Cerebellar cortex (tissue), 1 donor: ENCODE results near the gene KAT6B.

Experiments used
- DNase-seq: peaks from one replicate; pipeline ENCODE4 v3.0.0-alpha.2; 2015; ENCODE audit warnings: low spot score

KAT6B gene

DNA sequence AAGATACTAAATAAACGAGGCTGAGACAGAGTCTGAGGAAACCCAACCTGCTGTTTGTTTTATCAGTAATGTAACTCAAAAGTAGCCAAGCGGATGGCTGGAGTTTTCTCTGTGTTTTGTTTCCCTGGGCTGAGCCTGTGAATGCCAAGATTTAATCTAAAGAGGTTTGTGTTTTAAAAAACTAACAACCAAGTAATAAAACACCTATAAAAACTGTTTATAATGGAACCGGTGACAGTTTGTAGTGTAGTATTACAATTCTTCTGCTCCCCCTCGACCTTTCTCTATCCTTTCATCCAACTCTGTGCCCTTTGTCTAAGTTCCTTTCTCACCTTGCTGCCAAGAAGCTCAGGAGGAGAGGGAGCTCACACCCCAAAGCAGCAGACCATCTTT is 2.6 kb upstream of the KAT6B start:
- DNase-seq, result no peak

DNA sequence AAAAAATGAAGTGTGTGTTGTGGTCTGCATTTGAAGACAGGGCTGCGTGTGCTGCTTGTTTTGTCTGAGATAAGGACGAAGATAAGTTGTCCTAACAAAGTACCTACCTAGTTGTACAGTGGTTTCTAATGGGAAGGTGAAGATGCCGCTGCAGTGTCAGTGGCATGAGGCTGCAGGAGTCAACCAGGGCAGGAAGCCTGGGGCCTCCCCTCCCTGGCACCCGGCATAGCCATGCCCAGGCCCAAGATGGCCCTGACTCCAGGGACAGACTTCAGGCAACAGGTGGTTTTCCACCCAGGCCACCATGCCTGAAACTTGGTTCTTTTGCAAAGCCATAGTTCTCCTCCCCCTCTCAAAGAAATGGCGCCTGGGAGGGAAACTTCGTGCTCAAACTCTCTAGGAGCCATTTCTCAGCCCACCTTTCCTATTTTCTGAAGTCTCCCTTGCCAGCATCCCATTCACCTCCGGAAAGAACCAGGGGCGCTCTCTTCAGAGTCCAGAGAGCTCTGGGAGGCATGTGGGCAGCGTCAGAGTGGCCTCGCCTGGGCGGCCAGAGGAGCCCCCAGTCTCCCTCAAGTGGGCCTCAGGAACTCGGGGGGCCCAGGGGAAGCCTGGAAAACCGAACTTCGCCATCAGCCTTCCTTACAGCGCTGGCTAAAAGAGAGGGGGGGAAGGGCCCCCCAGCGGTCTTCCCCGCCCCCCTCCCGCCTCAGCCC is 2.1 kb upstream of the KAT6B start:
- DNase-seq, result no peak

DNA sequence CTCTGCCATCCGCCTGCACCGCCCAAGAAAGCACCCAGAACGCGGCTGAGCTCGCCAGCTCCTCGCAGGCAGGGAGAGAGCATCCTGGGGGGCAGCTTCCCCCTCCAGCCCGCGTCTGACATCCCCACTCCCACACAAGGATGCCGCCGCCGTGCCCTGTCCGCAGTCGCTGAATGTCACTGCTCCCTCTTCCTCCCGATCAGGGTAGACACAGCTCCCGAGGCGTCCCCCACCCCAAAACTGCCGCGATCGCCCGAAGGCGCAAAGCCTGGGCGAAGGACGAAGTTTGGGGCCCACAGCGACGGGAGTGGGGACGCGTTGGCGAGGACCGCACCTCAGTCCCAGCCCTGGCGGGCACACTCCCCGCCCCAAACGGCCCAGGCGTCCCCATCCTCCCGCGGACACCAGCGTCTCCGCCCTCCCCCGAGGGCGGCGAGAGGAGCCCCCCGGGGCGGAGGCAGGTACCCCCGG is 1.5 kb upstream of the KAT6B start:
- no peak for DNase-seq

DNA sequence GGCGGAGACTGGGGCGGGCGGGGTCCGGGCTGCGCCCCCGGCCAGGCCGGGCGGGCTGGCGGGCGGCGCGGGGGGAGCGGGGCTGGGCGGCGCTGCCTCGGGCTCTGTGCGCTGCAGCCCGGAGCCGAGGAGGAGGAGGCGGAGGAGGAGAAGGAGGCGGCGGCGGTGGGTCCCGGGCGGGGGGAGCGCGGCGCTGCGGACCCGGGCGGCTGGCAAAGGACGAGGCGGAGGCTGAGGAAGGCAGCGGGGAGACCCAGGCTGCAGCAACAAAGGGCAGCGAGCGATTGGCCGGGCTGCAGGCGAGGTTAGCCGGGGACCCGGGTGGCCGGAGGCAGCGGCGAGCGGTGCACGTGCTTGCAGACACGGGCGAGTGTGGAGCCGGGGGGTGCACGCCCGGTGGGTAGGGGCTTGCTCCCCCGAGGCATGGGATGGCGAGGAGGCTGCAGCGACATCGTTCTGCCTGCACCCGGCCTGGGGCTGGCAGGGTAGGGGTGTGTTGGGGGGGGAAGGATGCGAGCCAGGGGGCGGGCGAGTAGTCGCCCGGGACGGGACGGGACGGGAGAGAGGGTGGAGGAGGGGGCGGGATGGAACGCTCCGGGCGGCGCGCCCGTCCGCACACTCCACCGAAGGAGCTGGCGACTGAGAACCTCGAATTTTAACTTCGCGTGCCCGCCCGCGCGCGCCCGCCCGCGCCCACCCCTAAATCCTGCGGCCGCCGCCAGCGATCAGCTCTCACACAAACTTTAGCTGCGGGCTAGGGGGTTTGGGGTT is 844 bp upstream of the KAT6B start:
- no peak for DNase-seq

DNA sequence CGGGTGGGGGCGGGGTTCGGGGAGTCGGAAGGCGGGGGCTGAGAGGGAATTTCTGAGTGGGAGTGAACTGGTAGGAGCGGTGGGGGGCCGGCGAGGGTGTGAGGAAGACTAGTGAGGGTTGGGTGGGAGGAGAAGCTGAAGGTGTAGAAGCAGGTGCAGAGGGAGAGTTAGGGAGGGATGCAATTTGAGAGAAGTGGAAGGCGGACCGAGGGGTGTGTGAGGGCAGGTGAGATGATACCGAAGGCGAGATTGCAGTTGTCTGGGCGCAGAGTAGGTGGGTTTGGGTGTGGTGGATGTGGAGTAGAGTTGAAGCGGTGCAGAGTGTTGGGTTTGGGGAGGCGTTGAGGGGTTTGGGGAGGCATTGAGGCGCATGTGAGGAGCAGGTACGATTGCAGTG is 643 bp downstream of the KAT6B start:
- no peak for DNase-seq

DNA sequence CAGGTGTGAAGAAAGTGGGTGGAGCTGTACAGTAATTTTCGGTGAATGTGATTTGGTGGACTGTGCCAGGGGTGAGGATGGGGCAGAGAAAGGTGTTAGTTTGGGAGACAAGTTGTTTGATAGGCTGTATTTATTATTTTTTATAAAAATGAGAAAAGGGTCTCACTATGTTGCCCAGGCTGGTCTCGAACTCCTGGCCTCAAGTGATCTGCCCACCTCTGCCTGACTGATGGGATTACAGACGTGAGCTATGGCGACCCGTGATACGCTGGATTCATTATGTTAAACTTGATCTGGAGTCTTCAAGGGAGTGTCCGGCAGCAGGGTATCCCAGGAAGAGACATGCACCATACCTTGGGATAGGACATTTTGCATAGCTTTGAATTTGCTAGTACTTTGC is 1.3 kb downstream of the KAT6B start:
- no peak for DNase-seq

DNA sequence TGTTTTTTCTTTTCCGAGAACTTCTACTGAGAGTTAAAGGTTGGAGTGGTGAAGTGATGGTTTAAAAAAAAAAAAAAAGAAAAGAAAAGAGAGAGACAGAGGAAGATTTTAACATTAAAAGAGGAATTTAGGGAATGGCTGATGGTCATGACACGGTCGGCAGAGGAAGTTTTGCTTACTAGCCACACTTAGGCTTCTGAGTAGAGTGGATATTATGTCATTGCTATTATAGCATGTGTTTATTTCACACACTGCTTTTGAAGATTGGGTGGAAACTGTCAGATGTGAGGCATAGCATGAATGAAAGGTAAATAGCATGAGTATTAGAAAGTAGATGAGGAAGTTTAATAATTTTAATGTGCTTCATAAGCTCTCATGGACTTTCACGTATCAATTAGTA is 2.5 kb downstream of the KAT6B start:
- DNase-seq, result no peak

DNA sequence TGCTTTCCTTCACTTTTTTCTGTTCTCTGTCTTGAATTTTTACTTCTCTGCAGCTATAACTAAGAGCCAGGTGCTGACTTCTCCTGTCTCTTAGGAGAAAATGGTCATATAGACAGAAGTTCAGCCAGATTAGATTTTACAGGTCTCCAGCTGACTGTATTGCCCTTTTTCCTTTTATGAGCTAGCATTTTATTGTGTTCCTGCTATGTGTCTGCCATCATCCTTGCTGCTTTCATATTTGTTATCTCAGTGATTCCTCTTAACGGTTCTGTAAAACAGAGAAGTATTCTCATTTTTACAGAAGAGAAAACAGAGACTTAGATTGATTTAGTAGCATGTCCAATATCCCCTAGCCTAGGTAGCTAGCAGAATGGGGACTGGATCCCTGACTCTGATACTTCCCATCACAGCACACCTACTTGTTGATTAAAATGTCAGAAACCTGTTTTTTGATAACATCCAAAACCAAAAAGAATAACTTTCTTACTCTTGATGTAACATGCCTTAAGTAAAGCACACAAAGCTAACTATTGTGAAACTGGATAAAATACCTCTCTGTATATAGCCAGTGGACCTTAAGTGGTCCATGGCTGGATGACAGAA is 5.2 kb downstream of the KAT6B start:
- no peak for DNase-seq

DNA sequence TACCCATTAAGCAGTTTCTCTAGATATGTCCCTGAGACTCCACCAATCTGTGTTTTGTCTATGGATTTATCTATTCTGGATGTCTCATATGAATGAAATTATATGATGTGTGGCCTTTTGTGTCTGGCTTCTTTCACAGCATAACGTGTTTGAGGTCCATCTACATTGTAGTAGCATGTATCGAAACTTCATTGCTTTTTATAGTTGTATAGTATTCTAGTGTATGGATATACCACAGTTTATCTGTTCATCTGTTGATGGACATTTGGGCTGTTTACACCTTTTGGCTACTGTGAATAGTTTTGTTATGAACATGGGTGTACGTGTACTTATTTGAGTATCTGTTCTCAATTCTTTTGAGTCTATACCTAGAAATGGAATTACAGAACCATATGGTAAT is 9.6 kb downstream of the KAT6B start:
- DNase-seq, result no peak

DNA sequence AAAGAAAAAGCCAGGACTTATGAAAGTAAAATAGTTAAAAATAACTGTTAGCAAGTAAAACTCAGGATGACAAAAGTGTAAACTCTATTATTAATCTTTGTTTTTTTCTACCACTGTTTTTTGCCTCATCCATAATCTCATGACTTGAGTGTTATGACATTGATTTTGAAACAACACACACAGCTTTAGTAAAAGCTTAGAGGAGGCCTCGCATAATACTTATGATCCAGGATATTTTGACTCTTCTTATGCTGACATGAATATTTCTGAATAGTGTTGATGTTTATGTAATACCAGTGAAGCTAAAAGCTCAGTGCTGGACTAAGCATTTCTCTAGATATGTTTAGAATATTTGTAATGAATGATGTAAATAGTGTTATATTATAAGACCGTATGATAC is 10.5 kb downstream of the KAT6B start:
- DNase-seq, result no peak

DNA sequence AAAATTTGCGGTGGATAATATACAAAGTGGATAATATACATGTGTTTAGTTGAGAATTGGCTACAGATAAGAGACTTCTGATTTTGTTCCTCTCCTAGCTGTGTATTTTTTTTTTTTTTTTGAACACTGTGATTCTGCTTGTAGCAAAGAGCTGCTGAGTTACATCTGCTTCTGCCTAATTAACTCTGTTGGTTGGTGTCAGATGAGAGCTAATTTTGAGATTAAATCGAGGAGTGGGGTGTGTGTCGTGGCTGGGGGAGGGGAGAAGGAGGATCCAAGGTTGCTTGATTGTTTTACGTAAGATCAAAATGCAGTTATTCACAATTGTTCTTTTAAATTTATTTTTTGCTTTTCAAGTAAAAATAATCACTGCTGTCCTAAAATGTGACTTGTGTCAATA is 11.3 kb downstream of the KAT6B start:
- no peak for DNase-seq

DNA sequence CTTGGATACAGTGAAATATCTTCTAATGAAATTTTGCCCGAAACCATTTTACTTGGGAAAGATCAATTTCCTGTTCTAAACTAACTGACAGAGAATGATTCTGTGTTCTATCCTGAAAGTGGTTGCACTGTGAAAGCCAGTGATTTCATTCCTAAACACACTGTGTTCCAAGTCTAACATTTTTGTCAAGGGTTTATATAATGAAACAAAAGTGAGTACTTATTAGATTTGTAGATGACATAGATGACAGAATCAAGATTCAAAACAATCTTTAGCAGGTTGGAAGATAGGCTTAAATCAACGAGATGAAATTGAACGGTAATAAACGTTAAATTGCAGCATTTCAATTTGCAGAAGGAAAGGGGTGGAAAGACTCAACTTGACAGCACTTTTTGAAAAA is 13.3 kb downstream of the KAT6B start:
- no peak for DNase-seq

DNA sequence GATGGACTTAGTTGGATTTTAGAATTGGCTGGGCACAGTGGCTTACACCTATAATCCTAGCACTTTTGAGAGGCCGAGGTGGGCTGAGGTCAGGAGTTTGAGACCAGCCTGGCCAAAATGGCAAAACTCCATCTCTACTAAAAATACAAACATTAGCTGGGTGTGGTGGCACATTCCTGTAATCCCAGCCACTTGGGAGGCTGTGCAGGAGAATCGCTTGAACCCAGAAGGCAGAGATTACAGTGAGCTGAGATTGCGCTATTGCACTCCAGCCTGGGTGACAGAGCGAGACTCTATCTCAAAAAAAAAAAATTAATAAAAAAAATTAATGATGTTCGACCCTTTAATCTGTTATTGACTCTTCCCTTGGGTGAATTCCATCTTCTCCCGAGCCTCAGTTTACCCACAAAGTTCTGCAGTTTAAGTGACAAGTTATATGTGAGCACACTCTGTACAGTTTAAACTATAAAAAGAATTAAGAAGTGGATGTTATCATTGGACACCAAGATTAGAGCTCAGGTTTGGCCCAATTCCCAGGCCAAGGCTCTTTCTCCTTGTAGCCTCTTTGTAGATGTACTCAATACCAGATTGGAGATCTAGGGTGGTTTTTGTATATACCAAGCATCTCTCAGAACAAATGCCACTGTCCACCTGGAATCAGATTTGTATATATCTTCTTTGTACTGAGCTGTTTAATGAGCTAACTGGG is 15.0 kb downstream of the KAT6B start:
- no peak for DNase-seq

DNA sequence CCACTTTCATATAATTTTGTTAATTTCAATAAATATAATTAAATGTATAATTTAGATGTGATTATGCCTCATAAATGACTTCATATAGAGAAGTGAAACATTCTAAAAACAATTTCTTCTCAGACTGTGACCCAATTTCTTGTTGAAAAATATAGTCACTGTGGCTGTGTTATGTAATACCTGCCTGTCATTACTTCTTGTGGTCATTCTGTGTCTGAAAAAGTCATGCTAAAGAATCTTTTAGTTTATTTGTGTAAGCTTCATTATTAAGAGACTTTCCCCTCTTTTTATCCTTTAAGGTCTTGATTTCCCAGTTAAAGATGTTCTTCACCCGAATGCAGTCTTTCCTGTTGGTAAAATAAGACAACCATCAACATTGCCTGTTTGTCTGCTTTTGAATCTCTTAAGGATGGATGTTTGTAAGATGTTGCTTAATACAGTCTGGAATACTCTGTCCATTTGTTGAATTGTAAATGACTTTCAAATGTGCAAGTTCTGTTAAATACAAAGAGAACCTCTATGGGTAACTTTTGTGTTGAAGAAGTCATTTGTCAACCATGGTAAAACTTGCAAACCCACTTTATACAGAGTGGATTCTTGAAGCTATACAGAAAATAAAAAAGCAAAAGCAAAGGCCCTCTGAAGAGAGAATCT is 16.0 kb downstream of the KAT6B start:
- no peak for DNase-seq

DNA sequence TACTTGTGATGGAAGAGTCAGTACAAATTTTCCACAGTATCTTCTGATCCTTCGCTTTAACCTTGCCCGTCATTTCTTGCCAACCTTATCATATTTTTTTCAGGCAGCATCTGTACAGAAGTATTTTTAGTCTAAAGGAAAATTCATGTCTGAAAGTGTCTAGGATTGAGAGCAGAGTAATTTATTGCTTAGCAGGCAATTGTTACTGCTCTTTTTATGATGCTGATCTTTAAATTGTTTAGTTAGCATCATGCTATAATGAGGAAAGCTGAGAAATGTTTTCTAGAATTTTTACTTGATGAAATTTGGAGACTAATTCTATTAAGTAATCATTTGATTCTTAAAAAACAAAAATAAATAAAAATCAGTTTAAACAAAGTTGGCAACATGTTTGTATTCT is 20.6 kb downstream of the KAT6B start:
- no peak for DNase-seq

DNA sequence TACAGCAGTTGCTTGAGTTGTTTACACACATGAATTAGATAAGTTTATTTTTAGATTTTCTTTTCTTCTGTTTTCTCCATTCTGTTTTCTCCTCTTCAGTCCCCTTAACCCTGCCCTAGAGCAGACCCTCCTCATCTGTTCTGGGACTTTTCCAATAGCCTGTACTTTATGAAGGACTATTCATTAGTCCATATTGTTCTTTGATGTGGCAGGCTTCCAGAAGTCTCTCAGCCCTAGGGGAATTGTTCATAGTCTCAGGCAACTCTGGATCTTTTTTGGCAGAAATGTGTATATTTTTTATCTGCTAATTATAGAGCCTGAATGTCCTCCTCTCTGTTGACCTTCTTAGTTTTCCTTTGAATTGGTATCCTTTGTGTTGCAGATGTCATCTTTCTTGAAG is 25.4 kb downstream of the KAT6B start:
- no peak for DNase-seq

DNA sequence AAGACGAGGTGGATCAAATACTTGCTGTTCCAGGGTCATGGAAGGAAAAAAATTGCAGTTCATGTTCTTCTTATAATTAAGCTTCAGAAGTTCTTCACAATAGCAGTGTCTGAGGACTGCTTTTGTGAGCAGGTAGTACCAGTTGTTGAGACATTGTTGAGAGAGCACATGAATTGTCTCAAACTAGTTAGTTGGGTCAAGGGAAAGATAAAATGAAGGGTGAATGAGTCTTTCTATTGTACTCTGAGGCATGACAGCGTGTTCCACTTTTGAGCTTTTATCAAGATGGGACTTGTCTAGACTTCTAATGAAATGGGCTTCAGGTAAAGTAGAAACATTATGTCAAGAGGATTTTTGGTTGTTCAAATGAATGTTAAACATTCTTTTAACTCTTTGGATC is 26.0 kb downstream of the KAT6B start:
- no peak for DNase-seq

DNA sequence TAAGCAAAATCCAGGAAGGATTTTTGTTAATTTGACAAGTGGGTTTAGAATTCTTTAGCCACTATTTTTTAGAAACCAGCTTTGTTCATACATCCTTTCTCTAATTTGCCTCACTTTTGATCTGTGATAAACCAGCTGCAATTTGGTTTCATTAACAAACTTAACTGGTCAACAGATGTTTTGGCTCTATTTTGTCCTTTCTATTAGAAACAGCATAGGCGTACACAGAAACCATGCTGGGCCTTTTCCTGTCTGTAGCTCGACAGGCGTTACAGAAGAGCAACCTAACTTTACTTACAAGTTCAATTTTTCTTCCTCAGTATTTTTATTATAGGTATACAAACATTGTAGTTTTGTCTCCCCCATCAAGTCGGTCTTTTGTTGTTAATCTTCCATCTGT is 28.2 kb downstream of the KAT6B start:
- no peak for DNase-seq

DNA sequence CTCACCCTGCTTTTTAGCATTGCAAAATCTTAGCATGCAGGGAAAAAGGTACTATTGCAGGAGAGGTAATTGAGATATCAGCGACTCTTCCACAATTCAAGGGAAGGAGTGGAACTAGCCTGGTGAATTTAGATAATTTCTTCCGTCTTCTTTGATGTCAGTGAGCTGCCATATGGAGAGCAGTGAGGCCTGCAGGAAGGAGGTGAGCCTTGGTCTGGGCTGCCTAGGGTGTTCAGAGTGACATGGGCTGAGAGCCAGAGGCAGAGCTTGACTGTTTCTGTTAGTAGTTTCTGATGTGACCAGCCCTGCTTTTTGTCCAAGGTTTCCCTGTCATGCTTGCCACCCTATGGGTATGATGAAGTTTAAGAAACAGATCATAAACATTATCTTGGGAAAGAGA is 28.6 kb downstream of the KAT6B start:
- peak; percentile 90 for DNase-seq

DNA sequence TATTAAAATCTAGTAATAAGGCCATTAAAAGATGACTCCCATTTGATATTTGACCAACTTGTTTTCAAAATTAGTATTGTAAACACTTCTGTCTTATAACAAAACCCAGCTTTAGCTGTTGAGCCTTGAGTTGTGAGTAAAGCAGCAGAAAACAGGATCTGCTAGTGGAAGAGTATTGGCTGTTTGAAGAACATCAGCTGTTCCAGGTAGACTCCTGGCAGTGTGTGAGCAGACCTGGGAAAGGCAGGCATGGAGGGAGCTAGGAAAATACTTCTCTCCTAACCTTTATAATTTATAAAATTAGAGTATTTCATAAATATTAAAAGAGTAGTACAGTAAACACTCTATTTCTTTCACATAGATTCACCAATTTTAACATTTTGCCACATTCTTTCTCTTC is 29.0 kb downstream of the KAT6B start:
- no peak for DNase-seq

DNA sequence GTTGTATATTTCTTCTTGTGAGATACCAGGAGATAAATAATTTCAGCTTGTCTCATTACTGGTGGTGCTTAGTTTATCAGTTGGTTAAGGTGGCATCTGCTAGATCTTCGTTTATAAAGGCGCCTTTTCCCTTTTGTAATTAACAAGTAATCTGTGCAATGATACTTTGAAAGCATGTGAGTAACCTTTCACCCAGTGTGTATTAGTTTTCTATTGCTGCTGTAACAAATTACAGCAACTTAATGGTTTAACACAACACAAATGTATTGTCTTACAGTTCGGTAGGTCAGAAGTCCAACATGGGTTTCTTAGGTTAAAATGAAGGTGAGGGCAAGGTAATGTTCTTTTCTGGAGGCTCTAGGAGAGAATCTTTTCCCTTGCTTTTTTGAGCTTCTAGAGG is 30.5 kb downstream of the KAT6B start:
- no peak for DNase-seq

DNA sequence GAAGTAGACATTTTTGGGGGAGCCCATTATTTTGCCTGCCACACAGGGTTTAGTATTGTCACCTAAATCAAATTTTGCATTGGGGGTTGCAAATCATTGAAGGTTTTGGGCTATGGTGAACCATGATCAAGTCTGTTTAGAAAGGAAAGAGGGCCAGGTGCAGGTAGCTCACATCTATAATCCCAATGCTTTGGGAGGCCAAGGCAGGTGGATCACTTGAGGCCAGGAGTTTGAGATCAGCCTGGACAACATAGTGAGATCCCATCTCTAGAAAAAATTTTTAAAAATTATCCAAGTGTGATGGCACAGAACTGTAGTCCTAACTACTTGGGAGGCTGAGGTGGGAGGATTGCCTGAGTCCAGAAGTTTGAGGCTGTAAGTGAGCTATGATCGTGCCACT is 31.2 kb downstream of the KAT6B start:
- no peak for DNase-seq
